HG03565 (cell line): ENCODE data around the gene ANKRD18B.
"Not testable (repeated sequence)": the region's sequence is repeated elsewhere in the genome, so short reads cannot be mapped to it uniquely, and the experiment has no call there.

Source experiments
- ATAC-seq: cut with Tn5 transposase; IDR thresholded peaks from one replicate; pipeline ENCODE4 v1.9.1; 2021; ENCODE audit warnings: mild to moderate bottlenecking, moderate library complexity; ENCODE audit not compliant: unreplicated experiment

The ANKRD18B gene

DNA sequence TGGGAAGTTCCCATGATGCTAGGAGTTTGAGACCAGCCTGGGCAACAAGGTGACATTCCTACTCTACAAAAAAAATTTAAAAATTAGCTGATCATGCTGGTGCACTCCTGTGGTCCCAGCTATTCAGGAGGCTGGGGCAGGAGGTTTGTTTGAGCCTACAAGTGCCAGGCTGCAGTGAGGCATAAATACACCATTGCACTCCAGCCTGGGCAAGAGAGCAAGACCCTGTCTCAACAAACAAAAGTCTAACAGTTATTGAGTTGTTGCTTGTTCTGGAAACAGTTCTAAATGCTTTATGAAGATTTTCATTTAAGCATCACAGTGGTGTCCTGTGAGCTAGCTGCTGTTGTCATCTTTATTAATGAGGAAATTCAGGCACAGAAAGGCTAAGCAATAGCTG, 4.0 kb downstream of the ANKRD18B start:
- ATAC-seq = not testable (repeated sequence)

DNA sequence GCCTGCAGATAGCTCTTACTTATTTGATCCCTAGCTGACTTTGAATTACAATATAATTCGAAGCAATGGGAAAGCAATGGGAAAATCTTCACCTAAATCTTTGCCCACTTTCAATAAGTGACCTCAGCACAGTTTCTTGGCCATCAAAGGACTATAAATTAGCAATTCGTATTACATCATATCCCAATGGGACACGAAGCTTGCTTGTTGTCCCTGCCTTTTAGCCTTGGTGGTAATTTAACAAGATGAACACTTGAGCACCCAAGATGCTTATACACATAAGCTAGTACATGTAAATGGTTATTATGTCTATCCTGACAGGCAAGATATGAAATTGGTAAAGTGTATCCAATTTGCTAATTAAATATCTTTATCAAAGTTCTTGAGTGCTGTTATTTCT, 9.9 kb downstream of the ANKRD18B start:
- ATAC-seq = not testable (repeated sequence)

DNA sequence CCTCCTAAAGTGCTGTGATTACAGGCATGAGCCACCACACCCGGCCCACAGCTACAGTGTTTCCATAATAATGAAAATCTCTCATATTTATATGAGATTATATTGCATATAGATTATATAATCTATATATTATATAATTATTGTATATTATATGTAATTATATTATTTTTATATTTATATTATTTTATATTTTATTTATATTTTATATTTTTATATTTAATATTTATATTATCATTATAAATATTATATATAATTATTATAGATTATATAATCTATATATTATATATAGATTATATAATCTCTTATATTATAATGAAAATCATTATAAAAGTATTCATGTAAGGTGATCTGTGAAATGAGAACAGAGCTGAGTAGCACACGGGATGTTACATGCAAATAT, 11.5 kb downstream of the ANKRD18B start:
- no peak for ATAC-seq

DNA sequence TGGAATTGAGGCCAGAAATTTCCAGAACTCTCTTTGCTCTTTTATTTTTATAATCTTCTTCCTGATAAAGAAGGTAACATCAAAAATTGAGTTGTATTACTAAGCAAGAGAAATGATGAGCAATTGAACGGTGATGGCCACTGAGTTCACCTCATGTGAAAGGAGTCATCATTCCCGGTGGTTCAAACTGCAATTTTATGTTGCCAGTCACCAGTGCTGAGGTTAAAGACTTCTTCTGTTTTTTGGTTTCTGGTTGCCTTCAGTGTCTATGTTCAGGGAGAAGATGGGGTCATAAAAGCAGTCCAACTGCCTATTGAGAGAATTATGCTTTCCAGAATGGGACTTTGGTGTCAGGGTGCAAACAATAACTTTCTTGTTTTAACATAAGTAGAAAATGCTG, 19.4 kb downstream of the ANKRD18B start:
- ATAC-seq = not testable (repeated sequence)

- ATAC-seq = not testable (repeated sequence)
These were observed 21.7 kb downstream of the ANKRD18B start for GRCh38 chr9:33545715-33546114.

DNA sequence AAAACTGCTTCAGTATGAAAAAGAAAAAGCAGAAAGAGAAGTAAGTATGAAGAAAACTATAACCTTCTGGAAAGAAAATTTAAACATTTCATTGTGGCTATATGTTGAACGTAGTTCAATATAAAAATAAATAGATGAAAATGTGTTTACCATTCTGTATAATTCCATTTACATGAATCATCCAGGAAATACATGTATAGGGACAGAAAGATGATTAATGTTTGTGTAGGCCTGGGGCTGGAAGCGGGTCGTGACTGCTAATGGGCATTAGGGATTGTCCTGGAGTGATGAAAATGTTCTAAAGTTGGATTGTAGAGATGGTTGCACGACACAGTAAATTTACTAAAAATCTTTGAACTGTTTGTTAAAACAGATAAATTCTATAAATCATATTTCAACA, 24.8 kb downstream of the ANKRD18B start:
- ATAC-seq = not testable (repeated sequence)

- ATAC-seq = not testable (repeated sequence)
These were observed 25.4 kb downstream of the ANKRD18B start for GRCh38 chr9:33549418-33549817.

GRCh38 chr9:33551183-33551582, 27.1 kb downstream of the ANKRD18B start:
- not testable (repeated sequence) for ATAC-seq

DNA sequence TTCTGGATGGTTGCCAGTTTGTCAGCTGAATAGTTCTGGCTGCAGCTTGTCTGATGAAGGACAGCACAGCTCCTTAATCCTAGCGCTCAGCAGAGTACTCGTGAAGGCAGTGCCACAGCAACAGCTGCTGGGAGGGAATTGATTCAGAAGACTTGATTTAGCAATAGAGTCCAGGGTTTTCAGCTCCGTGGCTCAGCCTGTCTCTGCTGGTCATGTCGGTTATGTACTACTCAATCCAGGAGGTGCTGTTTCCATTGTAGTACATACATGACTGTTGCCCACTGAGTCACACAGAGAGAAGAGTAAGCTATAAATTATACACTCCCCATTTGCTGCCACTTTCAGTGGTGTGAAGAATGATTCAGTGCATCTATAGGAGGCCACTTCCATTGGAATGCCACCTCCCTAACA, 28.3 kb downstream of the ANKRD18B start:
- ATAC-seq = not testable (repeated sequence)

GRCh38 chr9:33560217-33560616, 36.2 kb downstream of the ANKRD18B start:
- not testable (repeated sequence) for ATAC-seq

GRCh38 chr9:33562196-33562595, 38.1 kb downstream of the ANKRD18B start:
- not testable (repeated sequence) for ATAC-seq

DNA sequence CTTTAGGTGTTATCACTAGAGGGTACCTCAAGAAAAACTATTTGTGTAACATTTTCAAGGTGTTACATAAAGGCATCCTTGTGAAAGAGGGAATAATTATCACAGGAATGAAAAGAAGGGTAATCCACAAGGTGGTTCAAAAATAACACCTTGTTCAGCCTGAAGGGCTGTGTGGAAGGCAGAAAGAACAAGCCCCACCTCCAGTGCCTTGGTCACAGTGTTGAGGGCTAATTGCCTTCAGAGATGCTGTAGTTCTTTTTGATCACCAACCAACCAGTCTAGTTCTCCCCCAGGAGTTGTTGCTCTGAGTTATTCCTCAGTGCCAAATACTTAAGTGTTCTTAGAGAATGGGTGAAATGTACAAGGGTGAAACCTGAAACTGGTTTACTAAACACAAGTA, 43.7 kb downstream of the ANKRD18B start:
- not testable (repeated sequence) for ATAC-seq

- not testable (repeated sequence) for ATAC-seq
These were observed 53.7 kb downstream of the ANKRD18B start for GRCh38 chr9:33577786-33578185.

DNA sequence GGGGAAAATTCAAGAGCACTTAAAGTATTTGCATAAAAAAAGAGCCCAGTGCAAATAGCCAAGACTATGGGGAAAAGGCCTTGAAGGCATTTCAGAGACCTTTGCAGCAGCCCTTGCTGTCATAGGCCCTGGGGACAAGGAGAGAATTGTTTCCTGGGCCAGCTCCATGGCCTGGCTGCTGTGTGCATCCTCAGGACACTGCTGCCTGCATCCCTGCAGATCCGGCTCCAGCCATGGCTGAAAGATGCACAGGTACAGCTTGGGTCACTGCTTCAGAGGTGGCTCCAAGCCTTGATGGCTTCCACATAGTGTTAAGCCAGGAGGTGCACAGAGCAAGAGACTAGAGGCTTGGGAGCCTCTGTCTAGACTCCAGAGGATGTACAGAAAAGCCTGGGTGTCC, 55.9 kb downstream of the ANKRD18B start:
- not testable (repeated sequence) for ATAC-seq

DNA sequence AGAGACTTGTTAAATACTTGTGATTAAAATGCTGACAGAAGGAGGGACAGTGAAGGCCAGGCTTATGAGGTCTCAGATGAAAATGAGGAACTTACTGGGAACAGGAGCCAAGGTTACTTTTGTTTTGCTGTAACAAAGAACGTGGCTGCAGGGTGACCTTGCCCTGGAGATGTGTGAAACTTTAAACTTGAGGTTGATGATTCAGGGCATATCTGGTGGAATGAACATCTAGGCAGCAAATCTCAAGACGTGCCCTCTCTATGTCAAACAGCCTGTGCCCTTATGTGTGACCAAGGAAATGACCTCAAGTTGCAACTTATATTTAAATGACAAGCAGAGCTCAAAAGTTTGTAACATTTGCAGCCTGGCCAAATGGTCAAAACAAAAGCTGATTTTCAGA, 58.6 kb downstream of the ANKRD18B start:
- not testable (repeated sequence) for ATAC-seq

DNA sequence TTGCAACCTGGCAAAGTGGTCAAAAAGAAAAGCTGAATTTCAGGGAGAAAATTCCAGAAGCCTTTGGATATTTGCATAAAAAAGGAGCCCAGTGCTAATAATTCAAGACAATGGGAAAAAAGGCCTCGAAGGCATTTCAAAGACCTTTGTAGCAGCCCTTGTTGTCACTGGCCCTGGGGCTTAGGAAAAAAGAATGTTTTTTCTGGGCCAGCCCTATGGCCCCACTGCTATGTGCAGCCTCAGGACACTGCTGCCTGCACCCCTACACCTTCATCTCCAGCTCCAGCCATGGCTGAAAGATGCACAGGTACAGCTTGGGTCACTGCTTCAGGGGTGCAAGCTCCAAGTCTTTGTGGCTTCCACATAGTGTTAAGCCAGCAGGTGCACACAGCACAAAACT, 62.1 kb downstream of the ANKRD18B start:
- not testable (repeated sequence) for ATAC-seq

- not testable (repeated sequence) for ATAC-seq
These were observed 63.7 kb downstream of the ANKRD18B start for GRCh38 chr9:33587799-33588198.

DNA sequence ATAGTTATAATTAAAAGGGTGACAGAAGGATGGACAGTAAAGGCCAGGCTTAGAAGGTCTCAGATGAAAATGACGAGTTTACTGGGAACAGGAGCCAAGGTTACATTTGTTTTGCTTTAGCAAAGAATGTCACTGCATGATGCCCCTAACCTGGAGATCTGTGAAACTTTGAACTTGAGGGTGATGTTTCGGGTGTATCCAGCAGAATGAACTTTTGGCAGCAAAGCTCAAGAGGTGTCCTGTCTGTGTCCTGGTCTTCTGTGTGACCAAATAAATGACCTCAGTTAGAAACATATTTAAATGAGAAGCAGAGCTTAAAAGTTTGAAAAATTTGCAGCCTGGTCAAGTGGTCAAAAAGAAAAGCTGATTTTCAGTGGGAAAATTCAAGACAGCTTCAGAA, 64.8 kb downstream of the ANKRD18B start:
- ATAC-seq = not testable (repeated sequence)

DNA sequence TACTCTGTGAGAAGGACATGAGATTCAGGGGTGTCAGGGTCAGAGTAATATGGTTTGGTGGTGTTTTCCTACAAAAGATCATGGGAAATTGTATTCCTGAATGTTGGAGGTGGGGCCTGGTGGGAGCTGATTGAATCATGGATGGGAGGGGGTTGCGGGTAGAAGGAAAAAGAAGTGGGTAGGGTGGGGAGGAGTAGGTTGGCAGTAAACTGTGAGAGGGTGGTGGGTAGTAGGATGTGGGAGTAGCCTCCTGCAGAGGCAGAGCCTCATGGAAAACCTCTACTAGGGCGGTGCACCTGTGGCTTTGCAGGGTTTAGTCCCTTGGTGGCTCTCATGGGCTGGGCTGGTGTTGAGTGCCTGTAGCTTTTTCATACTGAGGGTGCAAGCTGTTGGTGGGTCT, 66.8 kb downstream of the ANKRD18B start:
- not testable (repeated sequence) for ATAC-seq

DNA sequence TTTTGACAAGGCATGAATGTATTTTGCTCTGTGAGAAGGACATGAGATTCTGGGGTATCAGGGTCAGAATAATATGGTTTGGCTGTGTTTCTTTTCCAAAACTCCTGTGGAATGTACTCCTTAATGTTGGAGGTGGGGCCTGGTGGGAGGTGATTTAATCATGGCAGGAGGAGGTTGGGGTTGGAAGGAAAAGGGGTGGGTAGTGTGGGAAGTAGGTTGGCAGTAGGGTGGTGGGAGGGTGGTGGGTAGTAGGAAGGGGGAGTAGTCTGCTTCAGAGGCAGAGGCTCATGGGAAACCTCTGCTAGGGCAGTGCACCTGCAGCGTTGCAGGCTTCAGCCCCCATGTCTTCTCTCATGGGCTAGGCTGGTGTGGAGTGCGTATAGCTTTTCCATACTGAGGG, 72.9 kb downstream of the ANKRD18B start:
- not testable (repeated sequence) for ATAC-seq

- not testable (repeated sequence) for ATAC-seq
These were observed 73.3 kb downstream of the ANKRD18B start for GRCh38 chr9:33597386-33597785.

- not testable (repeated sequence) for ATAC-seq
These were observed 74.8 kb downstream of the ANKRD18B start for GRCh38 chr9:33598796-33599379.

- ATAC-seq = not testable (repeated sequence)
These were observed 76.9 kb downstream of the ANKRD18B start for GRCh38 chr9:33600911-33601310.
